CD4-positive, alpha-beta T cell treated with Interleukin-15 for 4 hours (primary cell): Measurements from ENCODE around the gene MGMT.

Source experiments
- DNase-seq: peaks from one replicate; pipeline ENCODE4 v3.0.0-alpha.2; 2020; ENCODE audit warnings: low spot score

The MGMT gene

DNA sequence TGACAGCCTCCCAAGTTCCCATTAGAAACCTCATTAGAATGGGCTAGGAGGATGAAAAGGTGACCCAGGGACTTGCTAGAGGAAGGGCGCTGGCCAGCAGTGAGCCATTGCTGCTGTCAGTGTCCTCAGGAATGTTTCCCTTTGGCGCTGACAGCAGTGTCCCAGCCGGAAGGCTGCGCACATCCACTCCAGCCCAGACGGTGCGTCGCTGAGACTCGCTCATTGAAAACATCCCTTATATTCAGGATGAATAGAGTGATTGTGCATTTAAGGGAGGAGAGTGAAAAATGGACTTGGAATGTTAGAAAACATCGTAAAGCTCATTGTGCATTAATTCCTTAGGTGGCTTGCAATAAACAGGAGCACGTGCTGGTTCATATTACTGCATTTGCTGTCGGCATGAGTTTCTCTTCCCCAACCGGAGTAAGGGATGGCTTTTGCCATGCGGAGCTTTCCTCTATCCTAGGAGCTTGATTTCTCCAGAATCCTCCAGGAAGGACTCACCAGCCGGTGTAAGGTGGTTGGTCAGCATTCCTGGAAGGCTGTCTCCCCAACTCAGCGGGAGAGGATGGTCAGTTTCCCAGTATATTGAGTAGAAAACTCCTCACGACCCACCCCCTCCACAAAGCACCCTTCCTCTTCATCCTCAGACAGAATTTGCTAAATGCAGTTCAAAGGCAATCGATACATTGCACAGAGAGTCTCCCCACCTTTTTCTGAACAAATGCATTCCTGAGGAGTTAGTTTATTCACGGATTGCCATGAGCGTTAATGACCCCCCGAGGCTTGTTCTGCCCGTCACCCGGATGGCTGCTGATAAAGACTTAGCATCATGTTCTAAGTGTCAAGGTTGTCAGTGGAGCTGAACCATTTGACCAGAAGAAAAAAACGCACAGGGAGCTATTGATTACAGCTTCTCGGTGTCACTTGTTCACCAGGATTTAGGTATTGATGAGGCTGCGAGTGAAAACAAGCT, 295.2 kb downstream of the MGMT start:
- DNase-seq = no peak

DNA sequence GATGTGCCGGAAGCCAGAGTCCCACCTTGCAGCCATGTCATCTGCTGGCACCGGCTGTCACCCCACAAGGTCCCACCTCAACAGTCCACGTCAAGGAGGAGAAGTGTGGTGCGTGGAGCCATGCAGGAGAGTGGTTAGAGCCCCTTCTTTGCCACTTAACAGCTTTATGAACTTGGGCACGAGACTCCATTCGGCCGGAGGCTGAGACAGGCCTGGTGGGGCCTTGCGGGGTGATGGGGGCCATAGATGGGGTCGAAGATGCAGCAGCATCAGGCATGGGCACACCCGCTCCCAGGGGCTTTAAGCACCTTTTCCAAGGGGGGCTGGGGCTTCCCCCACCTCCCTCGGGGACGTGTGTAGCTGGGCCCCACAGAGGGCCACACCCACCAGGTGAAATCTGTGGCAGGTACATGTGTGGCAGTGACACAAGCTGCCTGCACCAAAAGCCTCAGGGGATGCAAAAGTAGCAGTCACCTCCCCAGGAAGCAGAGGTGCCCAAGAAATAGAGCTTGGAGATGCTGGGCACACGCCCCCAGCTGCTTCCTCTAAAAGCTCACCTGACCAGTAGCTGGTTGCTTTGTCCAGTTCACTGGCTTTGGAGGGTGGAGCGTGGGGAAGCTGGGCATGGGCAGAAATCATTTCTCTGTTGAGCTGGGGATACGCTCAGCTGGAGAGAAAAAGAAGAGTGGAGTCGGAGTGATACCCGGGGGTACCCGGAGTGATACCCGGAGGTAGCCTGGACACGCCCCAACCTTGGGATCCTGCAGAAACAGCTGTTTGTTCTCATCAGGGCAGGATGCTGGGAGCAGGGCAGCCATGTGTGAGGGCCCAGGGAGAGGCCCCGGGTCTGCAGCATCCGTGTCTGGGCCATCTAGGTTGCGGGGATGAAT, 297.2 kb downstream of the MGMT start:
- no peak for DNase-seq

DNA sequence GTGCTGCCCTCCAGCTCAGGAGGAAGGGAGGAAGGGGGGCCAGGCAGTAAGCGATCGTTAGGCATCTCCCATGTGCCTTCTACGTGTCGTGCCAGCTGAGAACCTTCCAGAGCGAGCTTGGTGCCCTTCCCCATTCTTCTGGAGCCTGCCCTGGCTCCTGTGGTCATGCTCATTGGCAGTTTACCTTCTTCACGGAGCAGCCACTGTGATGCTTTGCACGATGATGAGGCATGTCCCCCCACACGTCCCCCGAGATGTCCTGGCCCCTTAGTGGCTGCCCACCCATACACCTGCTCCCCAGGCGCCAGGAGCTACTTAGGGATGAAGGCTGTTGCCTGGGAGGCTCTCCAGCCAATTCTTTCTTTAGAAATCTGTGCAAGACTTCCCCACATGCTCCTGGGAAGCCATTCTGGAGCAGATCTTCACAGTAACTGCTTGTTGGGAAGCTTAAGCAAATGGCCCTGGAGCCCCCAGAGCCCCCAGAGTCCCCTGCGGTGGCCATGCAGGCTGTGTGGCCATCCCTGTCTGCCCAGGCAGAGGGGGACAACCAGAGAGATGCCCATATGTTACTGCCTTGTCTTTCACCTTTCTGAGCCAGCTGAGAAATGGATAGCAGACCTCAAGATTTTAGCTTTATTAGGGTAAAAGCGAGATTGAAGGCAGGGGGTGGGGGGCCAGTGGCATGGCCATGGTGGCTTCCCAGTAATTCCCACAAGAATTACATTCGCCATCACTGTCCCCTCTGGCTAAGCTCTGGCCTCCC, 298.0 kb downstream of the MGMT start:
- no peak for DNase-seq

DNA sequence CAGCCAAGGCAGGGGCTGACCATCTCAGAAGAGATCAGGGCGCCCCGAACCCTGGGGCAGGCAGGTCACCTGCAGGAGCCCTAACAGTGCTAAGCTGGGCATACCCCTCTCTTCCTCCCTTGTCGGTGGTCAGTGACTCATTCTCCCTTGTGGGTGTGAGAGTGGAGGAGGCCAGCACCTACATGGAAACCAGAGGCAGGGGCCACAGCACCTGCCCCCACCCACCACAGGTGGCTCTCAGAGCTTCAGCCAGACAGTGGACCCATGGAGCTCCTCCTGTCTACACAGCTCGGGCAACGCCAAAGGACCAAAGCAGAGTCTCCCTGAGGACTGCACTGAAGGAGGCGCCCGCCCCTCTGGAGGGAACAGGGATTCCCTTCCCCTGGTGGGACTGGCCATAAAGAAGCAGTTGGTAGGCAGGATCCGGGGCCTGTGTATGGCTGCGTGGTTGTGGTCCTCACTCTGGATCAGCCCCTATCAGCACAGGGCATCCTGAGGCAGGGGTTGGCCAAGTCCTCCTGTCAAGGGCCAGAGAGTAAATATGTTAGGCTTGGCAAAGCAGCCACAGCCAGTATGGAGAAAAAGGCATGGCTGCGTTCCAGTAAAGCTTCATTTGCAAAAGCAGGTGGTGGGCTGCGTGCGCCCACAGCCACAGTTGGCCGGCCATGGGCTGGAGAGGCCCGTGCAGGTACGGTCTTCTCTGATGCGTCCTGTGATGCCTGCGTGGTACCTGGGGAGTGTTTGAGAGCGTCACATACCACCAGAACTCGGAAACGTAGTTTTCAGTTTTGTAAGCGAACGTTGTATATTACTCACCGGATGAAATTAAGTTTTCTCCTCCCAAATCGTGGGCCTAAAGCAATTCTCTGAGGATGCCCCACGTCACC, 298.9 kb downstream of the MGMT start:
- no peak for DNase-seq

DNA sequence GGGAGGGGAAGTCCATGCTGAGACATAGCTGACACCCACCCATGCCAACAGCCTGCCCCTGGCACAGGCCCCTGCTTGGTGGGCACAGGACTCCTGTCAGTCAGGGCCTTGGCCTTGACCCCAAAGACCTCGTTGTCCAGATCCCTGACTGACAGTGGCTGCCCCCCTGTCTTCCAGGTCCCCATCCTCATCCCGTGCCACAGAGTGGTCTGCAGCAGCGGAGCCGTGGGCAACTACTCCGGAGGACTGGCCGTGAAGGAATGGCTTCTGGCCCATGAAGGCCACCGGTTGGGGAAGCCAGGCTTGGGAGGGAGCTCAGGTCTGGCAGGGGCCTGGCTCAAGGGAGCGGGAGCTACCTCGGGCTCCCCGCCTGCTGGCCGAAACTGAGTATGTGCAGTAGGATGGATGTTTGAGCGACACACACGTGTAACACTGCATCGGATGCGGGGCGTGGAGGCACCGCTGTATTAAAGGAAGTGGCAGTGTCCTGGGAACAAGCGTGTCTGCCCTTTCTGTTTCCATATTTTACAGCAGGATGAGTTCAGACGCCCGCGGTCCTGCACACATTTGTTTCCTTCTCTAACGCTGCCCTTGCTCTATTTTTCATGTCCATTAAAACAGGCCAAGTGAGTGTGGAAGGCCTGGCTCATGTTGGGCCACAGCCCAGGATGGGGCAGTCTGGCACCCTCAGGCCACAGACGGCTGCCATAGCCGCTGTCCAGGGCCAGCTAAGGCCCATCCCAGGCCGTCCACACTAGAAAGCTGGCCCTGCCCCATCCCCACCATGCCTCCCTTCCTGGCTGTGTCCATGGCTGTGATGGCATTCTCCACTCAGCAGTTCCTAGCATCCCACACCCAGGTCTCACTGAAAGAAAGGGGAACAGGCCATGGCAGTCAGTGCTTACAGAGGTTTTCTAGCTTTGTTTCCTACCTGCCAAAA, 299.8 kb downstream of the MGMT start:
- no peak for DNase-seq

DNA sequence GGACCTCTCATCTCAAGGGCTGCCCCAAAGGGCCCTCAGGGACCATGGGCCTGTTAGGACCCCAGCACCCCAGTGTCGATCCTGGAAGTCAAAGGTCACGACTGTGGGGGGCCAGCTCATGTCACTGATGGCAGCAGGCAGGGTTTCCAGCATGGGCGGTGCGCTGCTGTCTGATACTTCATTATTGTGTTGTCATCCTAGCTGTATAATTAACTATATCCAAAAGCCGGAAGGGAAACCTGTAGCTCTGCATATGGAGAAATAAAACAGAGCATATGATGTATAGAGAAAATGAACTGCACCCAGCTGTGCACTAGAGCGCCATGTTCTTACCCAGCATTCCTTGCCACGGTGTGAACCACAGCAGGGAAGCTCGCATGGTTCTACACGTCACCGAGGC, 300.7 kb downstream of the MGMT start:
- no peak for DNase-seq

DNA sequence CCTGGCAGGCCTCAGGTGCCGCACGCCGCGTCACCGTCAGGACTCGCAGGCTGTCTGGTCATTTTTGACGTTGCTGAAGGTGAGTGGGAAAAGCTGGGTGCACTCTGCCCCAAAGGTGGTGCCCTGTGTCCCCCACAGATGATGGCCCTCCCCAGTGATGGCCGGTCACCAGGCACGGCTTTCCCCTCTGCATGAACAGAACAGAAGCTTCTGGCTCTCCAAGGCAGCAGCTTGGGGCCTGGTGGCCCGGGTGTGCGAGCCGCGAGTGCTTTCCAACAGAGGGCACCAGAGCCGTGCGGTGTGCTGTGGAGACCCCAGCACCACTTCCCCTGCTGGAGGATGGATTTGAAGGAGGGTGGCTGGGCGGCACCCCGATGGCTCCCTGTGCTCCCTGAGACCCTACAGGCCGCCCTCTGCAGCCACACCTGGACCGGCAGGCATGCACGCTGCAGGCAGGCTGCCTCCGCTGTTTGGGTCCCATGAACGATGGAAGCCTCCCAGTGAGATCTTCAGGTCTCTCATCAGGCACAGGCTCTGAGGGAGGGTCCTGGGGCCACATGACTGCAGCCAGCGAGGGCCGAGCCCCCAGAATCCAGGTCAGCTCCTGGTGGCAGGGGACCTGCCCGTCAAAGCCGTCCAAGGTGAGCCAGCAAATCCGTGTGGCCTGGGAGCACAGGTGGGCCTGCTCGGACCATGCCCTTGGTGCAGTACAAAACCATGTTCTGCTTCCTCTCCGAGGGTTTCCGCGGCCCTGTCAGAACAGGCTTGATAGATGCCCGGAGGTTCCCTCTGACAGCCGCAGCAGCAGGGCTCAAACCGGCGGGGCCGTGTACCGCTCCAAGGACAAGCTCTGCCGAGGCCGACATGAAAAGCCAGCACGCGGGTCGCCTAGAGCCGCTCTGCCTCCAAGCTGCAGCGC, 301.7 kb downstream of the MGMT start:
- no peak for DNase-seq

DNA sequence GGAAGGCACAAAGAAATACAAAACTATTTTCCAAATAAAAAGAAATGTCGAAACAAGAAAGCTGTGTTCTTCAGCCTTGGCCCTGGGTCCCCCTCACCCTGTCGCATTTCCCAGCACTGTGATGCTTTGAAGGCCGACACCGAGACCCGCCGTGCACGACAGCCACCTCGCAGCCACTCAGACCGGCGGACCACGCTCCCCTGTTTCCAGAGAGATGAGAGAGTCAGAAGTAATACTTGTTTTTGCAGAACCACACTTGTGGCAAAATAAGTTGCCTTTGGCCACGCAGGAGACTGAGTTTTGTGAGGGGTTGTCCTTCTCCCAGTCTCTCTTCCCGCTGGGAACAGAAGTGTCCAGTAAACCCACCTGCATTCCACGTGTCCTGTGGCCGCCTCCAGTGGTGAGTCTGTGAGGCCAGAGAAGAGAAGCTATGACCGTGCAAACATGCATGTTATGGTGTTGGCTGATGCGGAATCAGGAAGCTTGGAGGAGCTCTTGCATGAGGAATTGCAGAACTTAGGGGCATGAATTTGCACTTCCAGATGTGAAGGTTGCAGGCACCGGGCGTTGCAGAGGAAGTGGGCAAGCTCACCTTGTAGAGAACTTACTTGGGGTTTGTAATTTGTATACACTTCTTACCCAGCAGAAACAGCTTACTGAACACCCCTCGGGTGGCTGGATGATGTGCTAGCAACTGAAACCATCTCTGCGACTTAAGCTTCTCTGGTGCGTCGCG, 302.5 kb downstream of the MGMT start:
- no peak for DNase-seq

DNA sequence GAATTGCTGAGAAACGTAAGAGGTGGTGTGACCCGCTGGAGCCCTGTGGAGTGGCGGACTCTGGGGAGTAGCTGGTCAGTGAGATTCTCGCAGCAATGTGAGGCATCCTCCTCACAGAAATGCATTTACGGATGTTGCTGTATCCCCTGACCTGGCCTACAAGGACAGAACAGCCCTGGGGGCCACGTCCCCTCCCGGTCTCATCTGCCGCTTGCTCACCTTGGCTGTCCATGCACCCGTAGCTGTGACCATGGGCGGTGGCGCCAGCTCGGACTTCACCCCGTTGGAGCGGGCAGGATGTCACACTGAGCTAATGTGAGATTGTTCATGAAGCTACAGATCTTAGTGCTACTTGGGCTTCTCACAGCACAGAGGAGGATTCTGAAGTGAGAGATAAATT, 303.2 kb downstream of the MGMT start:
- no peak for DNase-seq

DNA sequence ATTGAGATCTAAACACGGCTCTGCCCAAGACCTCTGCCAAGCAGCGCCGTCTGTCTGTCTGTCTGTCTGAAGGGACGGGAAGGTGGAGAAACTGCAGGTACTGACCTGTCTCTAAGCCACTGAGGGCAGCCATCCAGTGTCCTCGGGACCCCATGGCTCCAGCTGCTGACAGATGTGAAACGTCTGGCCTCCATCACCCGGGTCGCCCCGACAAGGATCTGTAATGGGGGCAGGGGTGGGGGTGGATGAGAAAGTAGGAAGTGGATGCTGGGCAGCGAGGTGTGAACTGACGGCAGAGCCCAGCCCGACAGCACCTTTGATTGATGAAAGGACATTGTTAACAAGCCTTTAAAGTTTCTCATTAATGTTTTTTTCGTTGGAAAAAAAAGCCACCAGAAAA, 304.0 kb downstream of the MGMT start:
- no peak for DNase-seq

DNA sequence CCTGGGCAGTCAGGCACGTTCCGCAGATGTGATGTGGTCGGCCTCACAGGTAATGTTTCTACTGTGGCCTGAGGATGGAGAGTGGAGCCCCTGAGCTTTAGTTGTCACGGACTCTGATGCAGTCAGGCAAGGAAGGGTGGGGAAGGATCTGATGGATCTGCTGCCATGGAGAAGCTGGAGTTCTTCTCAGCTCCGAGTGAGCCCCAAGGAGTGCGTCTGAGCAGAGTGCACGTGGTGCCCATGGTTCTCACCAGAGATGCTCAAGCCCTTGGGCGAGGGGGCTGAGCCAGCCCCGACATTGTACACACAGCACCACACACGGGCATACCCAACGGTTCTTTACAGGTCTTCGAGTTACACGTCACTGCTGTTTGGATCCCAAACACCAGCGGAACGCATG, 304.5 kb downstream of the MGMT start:
- no peak for DNase-seq

DNA sequence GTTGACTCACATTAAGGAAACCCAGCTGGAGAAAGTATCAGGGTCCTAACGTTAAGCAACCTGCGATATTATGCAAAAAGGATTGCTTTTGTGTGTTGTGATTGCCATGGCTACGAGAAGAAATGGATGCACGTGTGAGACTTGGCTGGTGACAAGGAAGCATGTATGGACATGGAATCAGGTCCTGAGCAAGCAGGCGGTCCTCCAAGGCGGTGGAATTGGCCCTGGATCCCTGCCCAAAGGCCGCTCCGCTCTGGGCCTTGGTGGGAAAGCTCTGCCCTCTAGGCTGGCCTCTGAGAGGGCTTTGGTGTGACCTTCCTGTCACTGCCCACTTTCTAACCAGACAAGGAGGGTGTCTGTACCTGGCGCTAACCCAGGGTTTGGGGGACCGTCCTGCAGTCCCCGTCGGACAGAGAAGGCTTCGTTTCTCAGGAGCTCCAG, 305.0 kb downstream of the MGMT start:
- DNase-seq = no peak

DNA sequence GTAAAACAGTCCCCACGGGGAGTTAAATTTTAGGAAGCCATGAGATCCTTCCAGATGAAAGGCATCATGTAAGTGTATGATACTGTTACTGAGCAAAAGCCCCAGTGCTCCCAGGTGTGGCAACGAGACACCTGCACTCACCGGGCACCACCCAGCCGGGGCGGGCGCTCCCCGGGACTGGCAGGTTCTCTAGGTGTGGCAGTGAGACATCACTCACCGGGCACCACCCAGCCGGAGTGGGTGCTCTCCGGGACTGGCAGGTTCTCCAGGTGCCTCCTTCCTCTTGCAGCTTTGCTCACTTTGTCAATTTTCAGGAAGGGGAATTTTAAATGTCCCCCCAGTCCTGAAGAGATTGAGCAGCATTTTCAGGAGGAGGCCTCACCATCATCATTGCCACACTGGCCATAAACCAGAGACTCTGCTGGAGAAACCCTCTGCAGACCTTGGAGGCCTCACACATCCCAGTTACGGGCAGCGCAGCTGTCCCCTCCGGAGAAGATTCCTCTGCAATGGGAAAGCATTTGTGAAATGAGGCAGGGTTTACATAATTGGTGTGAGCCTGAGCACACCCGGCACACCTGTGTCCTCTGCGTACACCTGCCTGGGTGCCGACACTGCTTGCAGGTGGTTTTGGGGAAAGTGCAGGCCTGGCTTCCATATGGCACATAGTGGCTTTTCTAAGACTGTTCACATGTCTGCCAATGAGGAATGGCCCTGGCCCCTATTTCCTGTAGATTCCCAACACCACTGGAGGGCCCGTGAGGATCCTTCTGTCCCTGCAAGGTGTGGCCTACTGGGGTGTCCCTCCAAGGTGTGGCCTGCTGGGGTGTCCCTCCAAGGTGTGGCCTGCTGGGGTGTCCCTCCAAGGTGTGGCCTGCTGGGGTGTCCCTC, 305.7 kb downstream of the MGMT start:
- DNase-seq = no peak

DNA sequence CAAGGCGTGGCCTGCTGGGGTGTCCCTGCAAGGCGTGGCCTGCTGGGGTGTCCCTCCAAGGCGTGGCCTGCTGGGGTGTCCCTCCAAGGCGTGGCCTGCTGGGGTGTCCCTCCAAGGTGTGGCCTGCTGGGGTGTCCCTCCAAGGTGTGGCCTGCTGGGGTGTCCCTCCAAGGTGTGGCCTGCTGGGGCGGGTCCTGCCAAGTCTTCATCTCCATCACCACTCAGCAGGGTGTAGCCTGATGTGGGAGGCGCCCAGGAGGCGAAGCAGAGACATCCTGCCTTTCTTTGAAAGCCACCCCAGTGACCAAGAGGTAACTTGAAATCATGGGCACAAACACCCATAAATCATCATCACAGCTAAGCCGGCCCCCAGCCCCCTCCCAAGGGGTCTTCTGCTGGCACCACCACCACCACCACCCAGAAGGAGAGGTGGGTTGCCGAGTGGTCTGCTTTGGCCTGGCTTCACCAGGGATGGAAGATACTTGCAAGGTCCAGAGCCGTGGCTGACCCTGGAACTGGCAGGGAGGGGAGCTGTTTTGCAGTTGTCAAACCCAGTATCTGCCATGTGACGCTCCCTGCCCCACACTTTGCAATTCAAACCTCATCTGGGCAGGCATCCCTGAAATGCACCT, 306.4 kb downstream of the MGMT start:
- DNase-seq = no peak

DNA sequence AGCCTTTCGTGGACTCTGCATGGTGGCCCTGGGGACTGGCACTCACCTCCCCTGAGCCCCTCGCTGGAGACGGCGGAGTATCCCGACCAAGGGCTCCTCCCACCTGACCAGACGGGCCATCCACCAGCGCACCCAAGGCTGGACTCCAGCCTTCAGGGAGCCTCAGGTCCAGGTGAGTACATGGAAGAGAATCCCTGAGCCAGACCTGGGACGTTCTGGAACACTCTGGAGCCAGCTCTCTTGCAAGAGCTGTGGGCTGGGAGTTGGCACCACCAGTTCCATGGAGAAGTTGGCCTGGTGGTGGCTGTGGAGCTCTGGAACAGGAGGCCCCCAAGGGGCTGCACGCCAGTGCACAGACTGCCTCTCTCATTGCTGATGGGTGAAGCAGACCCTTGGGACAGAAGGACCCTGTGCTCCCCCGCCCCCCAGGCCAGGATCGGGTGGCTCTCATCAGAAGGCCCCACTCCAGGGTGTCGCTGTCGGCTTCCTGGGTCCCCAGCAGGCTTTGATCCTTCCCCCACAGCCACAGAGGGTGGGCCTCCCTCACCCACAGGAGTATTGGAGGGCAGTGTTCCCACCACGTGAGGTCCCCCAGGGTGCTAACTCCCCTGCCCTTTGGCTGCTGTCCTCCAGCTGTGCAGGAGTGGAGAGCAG, 307.2 kb downstream of the MGMT start:
- DNase-seq = no peak

DNA sequence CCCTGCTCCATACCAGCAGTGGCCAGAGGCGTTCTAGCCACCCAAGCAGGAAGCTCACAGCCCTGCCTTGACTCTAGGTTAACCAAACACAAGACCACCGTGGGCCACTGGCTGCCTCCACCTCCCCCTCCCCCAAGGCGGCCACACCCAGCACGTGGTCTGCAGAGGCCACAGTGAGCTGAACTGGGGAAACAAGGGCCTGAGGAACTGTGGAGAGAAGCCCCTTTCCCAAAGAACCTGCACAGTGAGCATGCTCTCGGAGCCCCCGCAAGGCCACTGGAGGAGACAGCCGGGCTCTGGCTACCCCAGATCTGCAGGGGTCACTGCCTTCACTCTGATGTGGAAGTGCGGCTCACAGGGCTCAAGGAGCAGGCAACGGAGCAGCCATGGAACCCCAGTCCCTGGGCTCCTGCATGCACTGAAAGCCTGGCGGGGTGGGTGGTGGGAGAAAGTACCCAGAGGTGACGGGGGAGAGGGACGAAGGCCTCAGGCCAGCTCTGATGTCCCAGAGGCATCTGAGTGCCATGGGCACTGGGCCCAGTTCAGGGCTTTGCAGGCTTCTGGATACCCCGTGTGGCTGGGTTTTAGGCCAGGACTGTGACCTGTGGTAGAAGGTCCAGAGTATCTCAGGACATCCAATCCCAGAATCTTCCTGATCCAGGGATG, 307.8 kb downstream of the MGMT start:
- DNase-seq = no peak
